ENCODE measurements around the gene LRRK1. TPM values are rescaled to one million over a fixed set of nuclear protein-coding genes. Genes with fewer than 3 reads are reported as not detected.

The LRRK1 gene
- total RNA-seq, 4 donors from 2014 or later: 12.1 to 23.8 (median 15.2) TPM

- peak overlapping the region in 3 of 4 donors; percentile 70 to 81 (median 73) for H3K27ac ChIP-seq
- WGBS, 2 donors (ENCODE audit: low coverage in 1 of 2): 9 to 29% methylated on average over 14 to 24 of the region's 80 CpGs
Measured at GRCh38 chr15:100880139-100880896, 38.8 kb upstream of the LRRK1 start.

DNA sequence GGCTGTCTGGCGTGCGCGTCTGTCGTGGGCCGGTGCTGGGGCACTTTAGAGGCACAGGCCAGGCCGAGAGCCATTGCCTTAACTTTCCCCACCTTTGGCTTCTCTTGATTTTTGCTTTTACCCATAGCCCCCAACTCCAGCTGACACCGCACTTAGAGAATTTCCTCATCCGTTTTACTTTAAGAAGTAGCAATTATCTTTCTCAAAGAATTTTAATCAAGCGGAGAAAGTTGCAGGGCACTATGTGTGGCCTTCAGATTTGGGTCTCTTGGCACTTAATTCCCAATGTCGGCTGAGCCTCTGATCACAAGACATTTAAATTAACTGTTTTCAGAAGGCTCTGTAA lies 38.3 kb upstream of the LRRK1 start:
- Histone ChIP-seq H3K9me3 (no peaks in the 10 kb centered on the region), H3K4me3 (peak overlapping the region; percentile 24 to 61), H3K27me3 (peaks cover 95% of the 10 kb centered on the region), H3K27ac (peak overlapping the region in 3 of 4 donors; percentile 70 to 81 (median 73)), H3K4me1 (peaks cover 0 to 22% (median 0%) of the 10 kb centered on the region in 3 donors), H3K36me3 (no peaks in the 10 kb centered on the region)
- no peak for ATAC-seq
- TF ChIP-seq EP300 (IDR thresholded peaks at IDR 0.05) (no peak), POLR2AphosphoS5 (IDR thresholded peaks at IDR 0.05) (no peak), POLR2A (IDR thresholded peaks at IDR 0.05) (no peak)
- TF ChIP-seq, protein P1, sequence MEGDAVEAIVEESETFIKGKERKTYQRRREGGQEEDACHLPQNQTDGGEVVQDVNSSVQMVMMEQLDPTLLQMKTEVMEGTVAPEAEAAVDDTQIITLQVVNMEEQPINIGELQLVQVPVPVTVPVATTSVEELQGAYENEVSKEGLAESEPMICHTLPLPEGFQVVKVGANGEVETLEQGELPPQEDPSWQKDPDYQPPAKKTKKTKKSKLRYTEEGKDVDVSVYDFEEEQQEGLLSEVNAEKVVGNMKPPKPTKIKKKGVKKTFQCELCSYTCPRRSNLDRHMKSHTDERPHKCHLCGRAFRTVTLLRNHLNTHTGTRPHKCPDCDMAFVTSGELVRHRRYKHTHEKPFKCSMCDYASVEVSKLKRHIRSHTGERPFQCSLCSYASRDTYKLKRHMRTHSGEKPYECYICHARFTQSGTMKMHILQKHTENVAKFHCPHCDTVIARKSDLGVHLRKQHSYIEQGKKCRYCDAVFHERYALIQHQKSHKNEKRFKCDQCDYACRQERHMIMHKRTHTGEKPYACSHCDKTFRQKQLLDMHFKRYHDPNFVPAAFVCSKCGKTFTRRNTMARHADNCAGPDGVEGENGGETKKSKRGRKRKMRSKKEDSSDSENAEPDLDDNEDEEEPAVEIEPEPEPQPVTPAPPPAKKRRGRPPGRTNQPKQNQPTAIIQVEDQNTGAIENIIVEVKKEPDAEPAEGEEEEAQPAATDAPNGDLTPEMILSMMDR (IDR thresholded peaks at IDR 0.05): no peak
- WGBS, 2 donors (ENCODE audit: low coverage in 1 of 2): 55 to 67% methylated on average over 8 to 10 of the region's 10 CpGs

More at GRCh38 chr15:100880139-100880896, 38.8 kb upstream of the LRRK1 start:
- Histone ChIP-seq H3K27me3 (peaks cover 90% of the 10 kb centered on the region), H3K36me3 (no peaks in the 10 kb centered on the region), H3K9me3 (no peaks in the 10 kb centered on the region), H3K4me1 (peaks cover 0 to 22% (median 0%) of the 10 kb centered on the region in 3 donors), H3K4me3 (peak overlapping the region; percentile 24 to 61)
- no peak for TF ChIP-seq POLR2AphosphoS5 (IDR thresholded peaks at IDR 0.05)
- ATAC-seq: no peak

DNA sequence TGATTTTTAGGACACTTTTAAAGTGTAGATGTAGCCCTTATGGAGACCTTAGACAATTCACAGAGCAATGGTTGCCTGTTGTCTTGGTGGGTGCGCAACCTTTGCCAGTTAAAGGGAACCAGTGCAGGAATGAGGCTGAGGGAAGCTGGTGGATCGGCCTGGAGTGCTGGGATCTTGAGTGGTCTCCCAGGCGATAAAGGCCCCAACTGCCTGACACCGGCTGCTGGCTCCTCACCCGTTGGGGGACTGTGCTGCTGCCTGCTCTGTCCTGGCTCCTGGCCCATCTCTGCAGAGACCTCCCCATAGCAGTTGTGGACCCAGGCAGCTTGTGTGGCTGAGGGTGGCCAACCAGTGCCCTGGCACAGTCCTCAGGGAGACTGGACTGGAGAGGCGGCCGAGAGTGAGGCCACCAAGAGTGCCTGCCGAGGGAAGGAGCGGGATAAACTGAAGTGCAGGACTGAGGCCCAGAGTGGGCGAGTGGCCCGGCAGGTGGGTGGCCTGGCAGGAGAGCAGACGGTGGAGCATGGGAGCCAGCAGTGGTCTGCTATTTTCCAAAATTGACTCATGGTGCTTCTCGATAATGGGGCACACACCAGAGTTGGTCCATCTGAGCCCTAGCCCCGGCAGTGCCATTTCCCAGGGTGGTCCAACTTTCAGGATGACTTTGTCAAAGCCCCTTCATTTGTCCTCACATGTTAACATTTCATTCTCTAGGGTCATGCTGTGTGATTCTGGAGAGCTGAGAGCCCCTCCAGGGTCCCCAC lies 37.4 kb upstream of the LRRK1 start:
- no peaks in the 10 kb centered on the region for H3K36me3 ChIP-seq
- H3K9me3 ChIP-seq: no peaks in the 10 kb centered on the region
- peaks cover 0 to 22% (median 0%) of the 10 kb centered on the region in 3 donors for H3K4me1 ChIP-seq
- no peak for ATAC-seq
- WGBS, 2 donors (ENCODE audit: low coverage in 1 of 2): 93 to 100% methylated on average over 1 to 3 of the region's 14 CpGs
- peaks cover 92% of the 10 kb centered on the region for H3K27me3 ChIP-seq
- TF ChIP-seq POLR2A (IDR thresholded peaks at IDR 0.05) (no peak), POLR2AphosphoS5 (IDR thresholded peaks at IDR 0.05) (no peak), EP300 (IDR thresholded peaks at IDR 0.05) (no peak)
- TF ChIP-seq, protein P1 (IDR thresholded peaks at IDR 0.05): no peak
- peak overlapping the region in 1 of 2 donors; percentile 61 for H3K4me3 ChIP-seq
- H3K27ac ChIP-seq: peak overlapping the region in 2 of 4 donors; percentile 24 to 45

DNA sequence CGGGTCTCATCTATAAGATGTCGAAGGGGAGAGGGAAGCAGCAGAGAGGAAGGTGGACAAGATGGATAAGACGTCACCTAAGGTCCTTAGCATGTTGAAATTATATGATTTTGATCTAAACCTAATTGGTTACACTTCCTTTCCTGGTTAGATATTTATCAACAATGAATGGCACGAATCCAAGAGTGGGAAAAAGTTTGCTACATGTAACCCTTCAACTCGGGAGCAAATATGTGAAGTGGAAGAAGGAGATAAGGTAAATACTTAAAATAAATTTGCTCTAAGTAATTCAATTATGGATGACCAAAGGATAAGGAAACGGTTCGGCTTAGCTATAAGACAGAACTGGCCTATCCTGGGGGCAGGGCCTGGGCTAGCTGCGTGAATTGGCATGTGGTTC lies 34.0 kb upstream of the LRRK1 start:
- no peaks in the 10 kb centered on the region for H3K9me3 ChIP-seq
- no peaks in the 10 kb centered on the region for H3K36me3 ChIP-seq
- H3K4me3 ChIP-seq: no peak overlapping the region
- WGBS, 2 donors (ENCODE audit: low coverage in 1 of 2): 49 to 65% methylated on average over 6 to 8 of the region's 8 CpGs
- peaks cover 81% of the 10 kb centered on the region for H3K27me3 ChIP-seq
- no peak overlapping the region for H3K27ac ChIP-seq
- no peak for TF ChIP-seq POLR2A (IDR thresholded peaks at IDR 0.05)
- TF ChIP-seq, protein P1 (IDR thresholded peaks at IDR 0.05): no peak
- TF ChIP-seq EP300 (IDR thresholded peaks at IDR 0.05): no peak
- TF ChIP-seq POLR2AphosphoS5 (IDR thresholded peaks at IDR 0.05): no peak
- ATAC-seq: no peak
- H3K4me1 ChIP-seq: peaks cover 0 to 22% (median 12%) of the 10 kb centered on the region in 3 donors

DNA sequence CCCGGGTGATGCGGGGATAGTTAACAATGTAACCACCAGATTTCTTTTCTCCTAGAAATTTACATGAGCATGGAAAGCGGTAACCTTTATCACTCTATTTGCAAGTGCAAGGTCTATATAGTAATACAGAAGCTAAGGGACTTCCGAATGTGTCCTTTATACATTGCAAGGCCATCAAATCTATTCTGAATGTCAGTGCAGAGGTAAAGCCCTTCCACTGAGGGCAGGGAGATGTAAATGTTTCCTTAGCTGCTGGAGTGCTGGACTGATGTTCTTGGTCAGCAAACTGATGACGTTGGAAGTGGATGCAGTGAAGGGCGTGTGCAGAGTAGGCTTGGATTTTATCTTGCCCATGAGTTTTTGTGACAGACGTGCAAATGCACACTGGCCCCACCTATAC lies 33.3 kb upstream of the LRRK1 start:
- WGBS, 2 donors (ENCODE audit: low coverage in 1 of 2): 79 to 92% methylated on average over 4 to 7 of the region's 7 CpGs
- TF ChIP-seq EP300 (IDR thresholded peaks at IDR 0.05) (no peak), POLR2AphosphoS5 (IDR thresholded peaks at IDR 0.05) (no peak), POLR2A (IDR thresholded peaks at IDR 0.05) (no peak)
- TF ChIP-seq, protein P1 (IDR thresholded peaks at IDR 0.05): no peak
- Histone ChIP-seq H3K4me1 (peaks cover 0 to 15% (median 12%) of the 10 kb centered on the region in 3 donors), H3K4me3 (no peak overlapping the region), H3K36me3 (no peaks in the 10 kb centered on the region), H3K27me3 (peaks cover 80% of the 10 kb centered on the region), H3K27ac (no peak overlapping the region), H3K9me3 (no peaks in the 10 kb centered on the region)
- no peak for ATAC-seq

All from gastroesophageal sphincter (tissue), 4 donors.